ENCODE data around the gene LRPAP1. TPM values are rescaled to one million over a fixed set of nuclear protein-coding genes. Genes with fewer than 3 reads are reported as not detected.

The LRPAP1 gene
- polyA plus RNA-seq, 12 donors = 61.0 to 164 (median 71.7) TPM

GRCh38 chr4:3488820-3489219 lies 43.4 kb downstream of the LRPAP1 start:
- no peak for DNase-seq

GRCh38 chr4:3487861-3488260 lies 44.4 kb downstream of the LRPAP1 start:
- no peak for DNase-seq

GRCh38 chr4:3486541-3487540 lies 45.4 kb downstream of the LRPAP1 start:
- DNase-seq = no peak

- no peak for DNase-seq
These were observed 46.2 kb downstream of the LRPAP1 start for GRCh38 chr4:3485886-3486540.

GRCh38 chr4:3485011-3485791 lies 47.0 kb downstream of the LRPAP1 start:
- no peak for DNase-seq

GRCh38 chr4:3484057-3484973 lies 47.9 kb downstream of the LRPAP1 start:
- DNase-seq = no peak

- peak; percentile 39 for DNase-seq
These were observed 48.7 kb downstream of the LRPAP1 start for GRCh38 chr4:3483471-3483921.

- DNase-seq = no peak
These were observed 49.5 kb downstream of the LRPAP1 start for GRCh38 chr4:3482707-3483106.

- no peak for DNase-seq
These were observed 50.3 kb downstream of the LRPAP1 start for GRCh38 chr4:3481783-3482393.

- DNase-seq = no peak
These were observed 51.1 kb downstream of the LRPAP1 start for GRCh38 chr4:3481113-3481531.

GRCh38 chr4:3480528-3481112 lies 51.6 kb downstream of the LRPAP1 start:
- DNase-seq = peak; percentile 79

GRCh38 chr4:3479358-3480101 lies 52.7 kb downstream of the LRPAP1 start:
- DNase-seq = no peak

- DNase-seq = no peak
These were observed 53.5 kb downstream of the LRPAP1 start for GRCh38 chr4:3478446-3479357.

- no peak for DNase-seq
These were observed 54.3 kb downstream of the LRPAP1 start for GRCh38 chr4:3477750-3478430.

GRCh38 chr4:3476936-3477749 lies 55.1 kb downstream of the LRPAP1 start:
- DNase-seq = no peak

- DNase-seq = no peak
These were observed 55.9 kb downstream of the LRPAP1 start for GRCh38 chr4:3476341-3476747.

Measured in muscle of arm (tissue), 12 donors.